Hematopoietic multipotent progenitor cell treated with erythropoietin and hydrocortisone succinate and interleukin-3 and kit ligand, for 15 days (in vitro differentiated cells): ENCODE data around the gene HNRNPC.
"Not testable (repeated sequence)": the region's sequence is repeated elsewhere in the genome, so short reads cannot be mapped to it uniquely, and the experiment has no call there.

Source experiments
- DNase-seq: peaks from one replicate; pipeline ENCODE4 v3.0.0-alpha.2; 2015; ENCODE audit warnings: low spot score

The HNRNPC gene

GRCh38 chr14:21191809-21192446 is 77.3 kb downstream of the HNRNPC start:
- DNase-seq = peak; percentile 42

GRCh38 chr14:21191261-21191808 is 77.9 kb downstream of the HNRNPC start:
- DNase-seq = no peak

GRCh38 chr14:21185491-21185890 is 83.8 kb downstream of the HNRNPC start:
- DNase-seq = no peak

- DNase-seq = no peak
These were observed 85.0 kb downstream of the HNRNPC start for GRCh38 chr14:21184254-21184653.

GRCh38 chr14:21182166-21182565 is 87.1 kb downstream of the HNRNPC start:
- DNase-seq = no peak

GRCh38 chr14:21171128-21171527 is 98.1 kb downstream of the HNRNPC start:
- no peak for DNase-seq

- no peak for DNase-seq
These were observed 99.7 kb downstream of the HNRNPC start for GRCh38 chr14:21169573-21169972.

- no peak for DNase-seq
These were observed 101.2 kb downstream of the HNRNPC start for GRCh38 chr14:21168055-21168454.

- not testable (repeated sequence) for DNase-seq
These were observed 103.6 kb downstream of the HNRNPC start for GRCh38 chr14:21165670-21166069.

GRCh38 chr14:21165002-21165605 is 104.1 kb downstream of the HNRNPC start:
- not testable (repeated sequence) for DNase-seq

GRCh38 chr14:21163871-21164291 is 105.4 kb downstream of the HNRNPC start:
- DNase-seq = no peak

- DNase-seq = no peak
These were observed 107.2 kb downstream of the HNRNPC start for GRCh38 chr14:21162081-21162480.

GRCh38 chr14:21160061-21160610 is 109.1 kb downstream of the HNRNPC start:
- no peak for DNase-seq
